AG09309 (cell line): ENCODE results near the gene FAM3A.

Source experiments
- DNase-seq: peaks from one replicate; pipeline ENCODE4 v3.0.0-alpha.2; 2010; ENCODE audit warnings: low read depth
- H3K4me3 ChIP-seq: 2 replicates; pipeline ENCODE4 v1.5.1; 2011; ENCODE audit warnings: mild to moderate bottlenecking, low read depth, low read length, moderate library complexity; ENCODE audit not compliant: control insufficient read depth
- TF ChIP-seq, protein P1 (sequence below): IDR thresholded peaks from 2 replicates; pipeline ENCODE4 v1.5.1; 2011; ENCODE audit warnings: mild to moderate bottlenecking, low read depth, low read length, inconsistent platforms; ENCODE audit not compliant: insufficient read depth, control insufficient read depth; ENCODE audit errors: missing control alignments

The FAM3A gene

DNA sequence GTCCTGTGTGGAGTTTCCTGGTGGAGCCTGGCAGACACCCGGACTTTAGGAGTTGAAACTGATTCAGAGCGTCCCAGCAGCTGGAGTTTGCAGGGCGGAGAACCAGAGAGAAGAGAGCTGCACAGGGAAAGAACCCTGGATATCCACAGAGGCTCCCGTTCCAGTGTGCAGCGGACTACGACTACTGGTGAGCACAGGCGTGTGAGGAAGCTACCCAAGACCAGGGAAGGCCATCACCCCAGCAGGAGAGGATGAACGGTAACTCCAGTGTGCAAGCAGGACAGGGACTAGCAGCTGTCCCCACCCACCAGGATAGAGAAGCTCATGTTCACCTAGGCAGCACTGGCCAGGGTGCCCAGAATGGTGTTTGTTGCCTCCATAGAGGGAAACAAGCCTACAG, 39.2 kb downstream of the FAM3A start:
- no peak overlapping the region for H3K4me3 ChIP-seq
- no peak for DNase-seq
- TF ChIP-seq, protein P1, sequence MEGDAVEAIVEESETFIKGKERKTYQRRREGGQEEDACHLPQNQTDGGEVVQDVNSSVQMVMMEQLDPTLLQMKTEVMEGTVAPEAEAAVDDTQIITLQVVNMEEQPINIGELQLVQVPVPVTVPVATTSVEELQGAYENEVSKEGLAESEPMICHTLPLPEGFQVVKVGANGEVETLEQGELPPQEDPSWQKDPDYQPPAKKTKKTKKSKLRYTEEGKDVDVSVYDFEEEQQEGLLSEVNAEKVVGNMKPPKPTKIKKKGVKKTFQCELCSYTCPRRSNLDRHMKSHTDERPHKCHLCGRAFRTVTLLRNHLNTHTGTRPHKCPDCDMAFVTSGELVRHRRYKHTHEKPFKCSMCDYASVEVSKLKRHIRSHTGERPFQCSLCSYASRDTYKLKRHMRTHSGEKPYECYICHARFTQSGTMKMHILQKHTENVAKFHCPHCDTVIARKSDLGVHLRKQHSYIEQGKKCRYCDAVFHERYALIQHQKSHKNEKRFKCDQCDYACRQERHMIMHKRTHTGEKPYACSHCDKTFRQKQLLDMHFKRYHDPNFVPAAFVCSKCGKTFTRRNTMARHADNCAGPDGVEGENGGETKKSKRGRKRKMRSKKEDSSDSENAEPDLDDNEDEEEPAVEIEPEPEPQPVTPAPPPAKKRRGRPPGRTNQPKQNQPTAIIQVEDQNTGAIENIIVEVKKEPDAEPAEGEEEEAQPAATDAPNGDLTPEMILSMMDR = no peak

DNA sequence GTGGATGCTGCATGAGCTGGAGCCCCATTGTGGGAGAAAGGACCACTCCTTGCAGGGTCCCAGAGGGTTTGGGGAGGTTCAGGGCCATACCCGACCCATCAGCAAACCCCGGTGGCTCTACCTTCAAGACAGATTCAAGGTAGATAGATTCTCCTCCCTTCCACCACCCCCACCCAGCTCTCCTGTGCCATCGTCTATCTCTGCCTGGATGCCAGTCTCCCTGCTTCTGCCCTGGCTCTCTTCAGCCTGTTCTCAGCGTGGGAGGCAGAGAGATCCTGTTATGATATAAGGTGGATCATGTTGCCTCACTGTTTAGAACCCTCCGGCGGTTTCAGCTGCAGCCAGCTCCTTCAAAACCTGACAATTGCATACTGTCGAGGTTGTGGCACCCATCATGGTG, 42.3 kb downstream of the FAM3A start:
- H3K4me3 ChIP-seq = no peak overlapping the region

DNA sequence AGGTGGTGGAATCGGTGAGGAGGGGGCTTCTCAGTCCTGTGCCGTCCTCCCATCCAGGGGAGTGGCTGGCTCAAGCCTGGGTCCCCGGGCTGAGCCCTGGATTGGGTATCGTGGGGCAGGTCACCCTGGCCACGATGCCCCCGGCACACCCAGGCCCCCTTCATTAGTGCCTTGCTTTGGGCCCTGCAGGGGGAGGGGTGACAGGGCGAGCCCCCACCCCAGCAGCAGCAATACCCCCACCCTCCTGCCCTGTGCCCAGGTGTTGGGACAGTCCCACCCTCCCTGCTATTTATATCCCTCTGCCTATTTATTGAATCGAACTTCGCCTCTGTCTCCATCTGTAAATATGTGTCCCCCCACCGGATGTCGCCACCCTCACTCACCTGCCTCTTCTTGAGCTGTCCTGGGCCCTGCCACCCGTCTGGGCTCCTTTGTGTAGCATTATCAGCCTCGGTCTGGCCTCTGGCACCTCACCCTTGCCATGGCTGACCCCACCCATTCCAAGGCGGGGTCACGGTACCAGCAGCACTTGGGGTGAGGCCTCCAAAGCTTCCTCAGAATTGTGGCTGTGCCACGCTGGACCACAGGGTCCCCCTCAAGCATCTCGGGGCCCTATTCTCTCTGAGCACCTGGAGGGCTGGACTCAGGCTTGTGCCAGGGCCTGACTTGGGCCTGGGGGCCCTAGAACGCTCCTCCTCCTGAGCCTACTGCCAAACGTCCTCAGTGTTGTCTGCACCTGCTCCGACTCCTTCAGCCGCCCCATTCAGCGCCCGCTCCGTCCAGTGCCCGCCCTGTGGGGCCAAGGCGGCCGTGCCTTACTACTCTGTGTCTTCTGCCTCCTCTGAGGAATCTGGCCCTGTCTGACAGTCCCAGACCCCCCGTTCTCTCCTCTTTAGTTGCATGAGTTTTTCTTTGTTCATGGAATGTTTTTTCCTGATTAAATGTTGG, 43.1 kb downstream of the FAM3A start:
- no peak for DNase-seq
- TF ChIP-seq, protein P1 = no peak
- no peak overlapping the region for H3K4me3 ChIP-seq

More for the DNA sequence above, 42.3 kb downstream of the FAM3A start:
- DNase-seq = no peak
- TF ChIP-seq, protein P1 = no peak

DNA sequence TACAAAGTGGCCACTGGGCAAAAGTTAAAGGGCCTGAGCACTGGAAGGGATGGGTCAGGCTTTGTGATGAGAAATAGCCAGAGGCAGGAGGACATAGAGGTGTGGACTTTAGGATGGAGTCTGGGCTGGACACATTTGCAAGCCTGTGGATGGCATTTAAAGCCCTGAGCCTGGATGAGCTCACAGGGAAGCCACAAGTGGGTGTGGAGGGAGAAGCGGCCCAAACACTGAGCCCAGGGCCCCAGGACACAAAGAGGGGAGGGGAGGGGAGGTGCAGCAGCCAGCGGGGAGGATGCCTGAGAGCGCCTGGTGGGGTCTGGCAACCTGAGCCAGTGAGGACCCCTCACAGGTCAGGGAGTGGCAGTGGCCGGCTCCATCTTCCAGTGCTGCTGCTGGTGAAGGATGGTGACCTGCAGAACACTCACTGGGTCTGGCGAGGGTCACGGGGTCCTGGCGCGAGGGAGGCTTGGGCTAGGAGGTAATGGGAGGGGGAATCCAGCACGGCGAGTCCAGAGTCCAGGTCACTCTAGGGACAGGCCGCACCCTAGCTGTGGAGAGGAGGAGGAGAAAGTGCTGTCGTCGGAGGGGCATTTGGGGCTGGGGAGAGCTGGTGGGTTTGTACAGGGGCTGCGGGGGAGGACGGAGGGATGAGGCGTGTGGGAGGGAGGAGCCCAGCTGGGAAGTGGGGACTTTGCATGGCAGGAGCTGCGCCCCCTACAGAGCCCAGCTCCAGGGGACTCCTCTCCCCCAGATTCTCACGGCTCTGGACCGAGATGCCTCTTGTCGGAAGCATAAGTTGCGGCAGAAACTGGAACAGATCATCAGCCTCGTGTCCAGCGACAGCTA, 44.0 kb downstream of the FAM3A start:
- no peak for DNase-seq
- no peak overlapping the region for H3K4me3 ChIP-seq
- TF ChIP-seq, protein P1 = no peak

DNA sequence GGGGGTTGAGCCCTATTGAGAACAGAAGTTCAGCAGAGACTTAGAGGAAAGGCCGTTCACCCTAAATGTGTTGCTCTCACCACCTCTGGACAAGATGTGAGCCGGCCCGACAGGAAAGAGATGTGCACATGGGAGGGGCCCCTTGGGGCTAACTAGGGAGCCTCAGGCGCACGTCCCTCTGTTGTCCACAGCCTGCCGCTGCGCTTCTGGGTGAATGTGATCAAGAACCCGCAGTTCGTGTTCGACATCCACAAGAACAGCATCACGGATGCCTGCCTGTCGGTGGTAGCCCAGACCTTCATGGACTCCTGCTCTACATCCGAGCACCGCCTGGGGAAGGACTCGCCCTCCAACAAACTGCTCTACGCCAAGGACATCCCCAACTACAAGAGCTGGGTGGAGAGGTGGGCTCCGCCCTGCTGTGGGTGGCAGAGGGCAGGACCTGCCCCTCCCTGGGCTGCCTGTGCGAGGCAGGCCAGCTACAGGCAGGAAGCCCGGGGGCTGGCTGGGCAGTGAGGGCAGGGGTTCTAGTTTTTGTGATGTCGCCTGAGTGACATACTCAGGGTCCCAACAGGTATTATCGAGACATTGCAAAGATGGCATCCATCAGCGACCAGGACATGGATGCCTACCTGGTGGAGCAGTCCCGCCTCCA, 45.0 kb downstream of the FAM3A start:
- no peak for DNase-seq
- H3K4me3 ChIP-seq = no peak overlapping the region
- TF ChIP-seq, protein P1 = no peak

DNA sequence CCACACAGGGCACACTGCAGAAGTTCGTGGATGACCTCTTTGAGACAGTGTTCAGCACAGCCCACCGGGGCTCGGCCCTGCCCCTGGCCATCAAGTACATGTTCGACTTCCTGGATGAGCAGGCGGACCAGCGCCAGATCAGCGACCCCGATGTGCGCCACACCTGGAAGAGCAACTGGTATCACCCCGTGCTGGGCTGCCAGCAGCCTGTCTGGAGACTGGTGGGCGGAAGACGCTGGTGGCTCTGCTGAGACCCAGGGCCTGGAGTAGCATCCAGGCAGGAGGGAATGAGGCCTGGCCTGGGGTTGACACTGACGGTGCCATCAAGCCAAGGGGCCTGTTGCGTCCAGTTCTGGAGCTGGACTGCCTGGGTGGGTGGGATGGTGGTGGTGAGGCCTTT, 45.6 kb downstream of the FAM3A start:
- no peak for DNase-seq
- H3K4me3 ChIP-seq = no peak overlapping the region
- TF ChIP-seq, protein P1 = no peak
